ENCODE measurements around the gene STRBP.

DNA sequence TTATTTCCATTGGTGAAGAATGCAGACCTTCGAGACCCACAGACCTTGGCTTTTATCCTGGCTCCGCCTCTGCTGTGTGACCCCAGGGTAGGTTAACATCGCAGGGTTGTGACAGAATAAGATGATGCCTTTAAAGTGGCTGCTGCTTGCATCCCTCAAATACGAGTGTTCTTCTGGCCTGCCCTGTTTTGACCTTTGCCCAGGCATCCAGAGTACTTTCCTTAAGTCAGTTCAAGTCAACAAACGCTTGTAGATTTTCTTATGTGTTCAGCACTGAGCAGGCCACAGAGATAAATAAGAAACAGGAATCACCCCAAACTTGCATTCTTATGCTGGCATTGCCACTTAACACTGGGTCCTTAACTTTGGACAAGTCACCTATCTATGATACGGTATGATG is 184.7 kb downstream of the STRBP start:
- TF ChIP-seq, protein P1, sequence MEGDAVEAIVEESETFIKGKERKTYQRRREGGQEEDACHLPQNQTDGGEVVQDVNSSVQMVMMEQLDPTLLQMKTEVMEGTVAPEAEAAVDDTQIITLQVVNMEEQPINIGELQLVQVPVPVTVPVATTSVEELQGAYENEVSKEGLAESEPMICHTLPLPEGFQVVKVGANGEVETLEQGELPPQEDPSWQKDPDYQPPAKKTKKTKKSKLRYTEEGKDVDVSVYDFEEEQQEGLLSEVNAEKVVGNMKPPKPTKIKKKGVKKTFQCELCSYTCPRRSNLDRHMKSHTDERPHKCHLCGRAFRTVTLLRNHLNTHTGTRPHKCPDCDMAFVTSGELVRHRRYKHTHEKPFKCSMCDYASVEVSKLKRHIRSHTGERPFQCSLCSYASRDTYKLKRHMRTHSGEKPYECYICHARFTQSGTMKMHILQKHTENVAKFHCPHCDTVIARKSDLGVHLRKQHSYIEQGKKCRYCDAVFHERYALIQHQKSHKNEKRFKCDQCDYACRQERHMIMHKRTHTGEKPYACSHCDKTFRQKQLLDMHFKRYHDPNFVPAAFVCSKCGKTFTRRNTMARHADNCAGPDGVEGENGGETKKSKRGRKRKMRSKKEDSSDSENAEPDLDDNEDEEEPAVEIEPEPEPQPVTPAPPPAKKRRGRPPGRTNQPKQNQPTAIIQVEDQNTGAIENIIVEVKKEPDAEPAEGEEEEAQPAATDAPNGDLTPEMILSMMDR (IDR thresholded peaks at IDR 0.05): no peak
- no peak for TF ChIP-seq POLR2A (IDR thresholded peaks at IDR 0.05)
